ENCODE data around the gene CPLANE1.

CPLANE1 gene

GRCh38 chr5:37112383-37112991, 136.7 kb downstream of the CPLANE1 start:
- TF ChIP-seq HDGF (IDR thresholded peaks at IDR 0.05; ENCODE audit: borderline replicate concordance) (no peak), SP1 (IDR thresholded peaks at IDR 0.05) (no peak), LEF1 (IDR thresholded peaks at IDR 0.05; ENCODE audit: borderline replicate concordance) (no peak), FOXM1 (IDR thresholded peaks at IDR 0.05; ENCODE audit: borderline replicate concordance) (no peak), FOXA1 (IDR thresholded peaks at IDR 0.05) (no peak), ARNT (IDR thresholded peaks at IDR 0.05) (no peak), PKNOX1 (IDR thresholded peaks at IDR 0.05) (no peak), ZNF384 (IDR thresholded peaks at IDR 0.05) (no peak), L3MBTL2 (conservative IDR thresholded peaks at IDR 0.05) (no peak), TARDBP (IDR thresholded peaks at IDR 0.05) (no peak), NFRKB (IDR thresholded peaks at IDR 0.05) (no peak), SUZ12 (IDR thresholded peaks at IDR 0.05) (no peak), FOXK2 (IDR thresholded peaks at IDR 0.05) (no peak), BHLHE40 (IDR thresholded peaks at IDR 0.05; ENCODE audit: borderline replicate concordance) (no peak), CTBP1 (IDR thresholded peaks at IDR 0.05; ENCODE audit: borderline replicate concordance) (no peak), ELF4 (IDR thresholded peaks at IDR 0.05) (no peak)
- POLR2A ChIA-PET = no interaction called here
- CTCF ChIA-PET = no interaction called here

GRCh38 chr5:37111426-37112382, 137.5 kb downstream of the CPLANE1 start:
- ChIA-PET POLR2A (no interaction called here), CTCF (no interaction called here)
- TF ChIP-seq LEF1 (IDR thresholded peaks at IDR 0.05; ENCODE audit: borderline replicate concordance) (no peak), CTBP1 (IDR thresholded peaks at IDR 0.05; ENCODE audit: borderline replicate concordance) (no peak), L3MBTL2 (conservative IDR thresholded peaks at IDR 0.05) (no peak), FOXM1 (IDR thresholded peaks at IDR 0.05; ENCODE audit: borderline replicate concordance) (no peak), BHLHE40 (IDR thresholded peaks at IDR 0.05; ENCODE audit: borderline replicate concordance) (no peak), PKNOX1 (IDR thresholded peaks at IDR 0.05) (no peak), SP1 (IDR thresholded peaks at IDR 0.05) (no peak), FOXA1 (IDR thresholded peaks at IDR 0.05) (no peak), TARDBP (IDR thresholded peaks at IDR 0.05) (no peak), SUZ12 (IDR thresholded peaks at IDR 0.05) (no peak), ARNT (IDR thresholded peaks at IDR 0.05) (no peak), NFRKB (IDR thresholded peaks at IDR 0.05) (no peak), HDGF (IDR thresholded peaks at IDR 0.05; ENCODE audit: borderline replicate concordance) (no peak), FOXK2 (IDR thresholded peaks at IDR 0.05) (no peak), ZNF384 (IDR thresholded peaks at IDR 0.05) (no peak), ELF4 (IDR thresholded peaks at IDR 0.05) (no peak)
- DNase-seq (ENCODE audit: extremely low spot score) = no peak

More at GRCh38 chr5:37112383-37112991, 136.7 kb downstream of the CPLANE1 start:
- no peak for DNase-seq (ENCODE audit: extremely low spot score)

- DNase-seq (ENCODE audit: extremely low spot score) = no peak
- TF ChIP-seq L3MBTL2 (conservative IDR thresholded peaks at IDR 0.05) (no peak), ELF4 (IDR thresholded peaks at IDR 0.05) (no peak), PKNOX1 (IDR thresholded peaks at IDR 0.05) (no peak), HDGF (IDR thresholded peaks at IDR 0.05; ENCODE audit: borderline replicate concordance) (no peak), FOXM1 (IDR thresholded peaks at IDR 0.05; ENCODE audit: borderline replicate concordance) (no peak), SP1 (IDR thresholded peaks at IDR 0.05) (no peak), FOXK2 (IDR thresholded peaks at IDR 0.05) (no peak), NFRKB (IDR thresholded peaks at IDR 0.05) (no peak), BHLHE40 (IDR thresholded peaks at IDR 0.05; ENCODE audit: borderline replicate concordance) (no peak), LEF1 (IDR thresholded peaks at IDR 0.05; ENCODE audit: borderline replicate concordance) (no peak), ZNF384 (IDR thresholded peaks at IDR 0.05) (no peak), FOXA1 (IDR thresholded peaks at IDR 0.05) (no peak), CTBP1 (IDR thresholded peaks at IDR 0.05; ENCODE audit: borderline replicate concordance) (no peak), TARDBP (IDR thresholded peaks at IDR 0.05) (no peak), SUZ12 (IDR thresholded peaks at IDR 0.05) (no peak), ARNT (IDR thresholded peaks at IDR 0.05) (no peak)
- ChIA-PET POLR2A (no interaction called here), CTCF (no interaction called here)
Measured at GRCh38 chr5:37110135-37110534, 139.0 kb downstream of the CPLANE1 start.

GRCh38 chr5:37109338-37109737, 139.8 kb downstream of the CPLANE1 start:
- ChIA-PET CTCF (no interaction called here), POLR2A (interaction anchor here (1.0 kb wide), 1 partner anchor 140 kb away, joined by 3 read pairs; the partner anchor contains the start of gene CPLANE1)

More at GRCh38 chr5:37109338-37109737, 139.8 kb downstream of the CPLANE1 start:
- TF ChIP-seq PKNOX1 (IDR thresholded peaks at IDR 0.05) = no peak
- DNase-seq (ENCODE audit: extremely low spot score) = no peak
